Peyer's patch (tissue), 4 donors: ENCODE results near the gene PPP1CA. TPM values are rescaled to one million over a fixed set of nuclear protein-coding genes. Genes with fewer than 3 reads are reported as not detected.

ENCODE experiments used
- DNase-seq, 3 donors: peaks; one replicate each; pipeline ENCODE4 v3.0.0-alpha.2; 2017 to 2019
- H3K27ac ChIP-seq, 4 donors: fragments of 200-600 bp; sonication (generic); one replicate each; pipeline ENCODE4 v1.5.1; 2016 to 2019
- H3K27me3 ChIP-seq, 2 donors: fragments of 200-600 bp; sonication (generic); one replicate each; pipeline ENCODE4 v1.5.1; 2019
- H3K36me3 ChIP-seq, 3 donors: fragments of 200-600 bp; sonication (generic); one replicate each; pipeline ENCODE4 v1.5.1; 2016 to 2019
- H3K4me1 ChIP-seq, 4 donors: fragments of 200-600 bp; sonication (generic); one replicate each; pipeline ENCODE4 v1.5.1; 2016 to 2019
- H3K4me3 ChIP-seq, 4 donors: fragments of 200-600 bp; sonication (generic); 1 replicate in 3 of 4; 2 replicates in 1 of 4; pipeline ENCODE4 v1.5.1; 2016 to 2019; ENCODE audit warnings: mild to moderate bottlenecking in 1 of 4
- H3K9me3 ChIP-seq, 4 donors: fragments of 200-600 bp; sonication (generic); one replicate each; pipeline ENCODE4 v1.5.1; 2016 to 2019; ENCODE audit warnings: mild to moderate bottlenecking in 1 of 4
- CTCF ChIP-seq, 6 experiments: fragments of 450-650 bp in 4 of 6; fragments of 200-600 bp in 2 of 6; sonication (generic) in 1 of 6; IDR thresholded peaks; one replicate each; pipeline ENCODE4 v1.5.1; 2017 to 2019; ENCODE audit warnings: antibody characterized with exemption in 6 of 6, mild to moderate bottlenecking in 3 of 6, moderate library complexity in 1 of 6
- POLR2A ChIP-seq, 2 donors: fragments of 450-650 bp; IDR thresholded peaks; one replicate each; pipeline ENCODE4 v1.5.1; 2017; ENCODE audit warnings: antibody characterized with exemption in 2 of 2, mild to moderate bottlenecking in 2 of 2, moderate library complexity in 2 of 2
- total RNA-seq, 4 donors: library from RNA; depleted of rRNA; stranded (reverse); fragments of >200 nt; gene quantifications; one replicate each; pipeline ENCODE4 v1.1.0, GENCODE V29; 2016

PPP1CA gene
- total RNA-seq, 4 donors from 2014 or later: 156 to 213 (median 177) TPM

DNA sequence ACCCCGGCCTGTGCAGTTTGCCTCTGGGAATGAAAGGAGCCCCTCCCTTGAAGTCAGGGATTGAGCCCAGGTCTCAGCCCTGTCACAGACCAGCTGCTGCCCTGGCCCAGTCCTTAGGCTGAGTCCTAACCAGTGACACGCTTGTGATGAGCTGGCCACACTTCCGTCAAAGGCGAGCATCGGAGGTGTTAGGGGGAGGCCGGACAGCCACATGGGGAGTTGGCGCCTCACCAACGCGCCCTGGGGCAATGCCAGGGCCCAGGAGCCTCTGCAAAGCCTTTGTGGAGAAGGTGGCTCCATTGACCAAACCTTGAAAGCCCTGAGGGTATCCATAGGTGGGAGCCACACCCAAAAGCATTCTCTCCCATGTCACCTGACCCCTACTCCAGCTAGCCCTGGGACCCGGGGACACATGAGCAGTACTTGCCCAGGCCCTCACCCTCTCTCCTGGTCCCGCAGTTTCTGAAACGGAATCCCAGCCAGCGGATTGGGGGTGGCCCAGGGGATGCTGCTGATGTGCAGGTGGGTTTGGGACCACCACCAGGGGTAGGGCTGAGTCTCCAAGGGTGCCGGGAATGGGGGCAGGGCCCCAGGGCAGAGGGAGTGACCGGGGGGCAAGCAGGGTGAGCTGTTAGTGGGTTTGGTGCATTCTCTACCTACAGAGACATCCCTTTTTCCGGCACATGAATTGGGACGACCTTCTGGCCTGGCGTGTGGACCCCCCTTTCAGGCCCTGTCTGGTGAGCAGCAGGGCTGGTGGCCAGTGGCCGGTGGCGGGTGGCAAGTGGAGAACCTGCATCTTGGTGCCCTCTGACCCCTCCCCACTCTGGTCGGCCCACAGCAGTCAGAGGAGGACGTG lies 32.1 kb upstream of the PPP1CA start:
- Histone ChIP-seq H3K4me3 (peak overlapping the region in 1 of 4 donors; percentile 81), H3K27ac (peak overlapping the region in 3 of 4 donors; percentile 19 to 99 (median 40)), H3K4me1 (peaks cover 0 to 41% (median 21%) of the 10 kb centered on the region in 4 donors), H3K27me3 (no peaks in the 10 kb centered on the region), H3K9me3 (no peaks in the 10 kb centered on the region), H3K36me3 (peaks cover 0 to 72% (median 0%) of the 10 kb centered on the region in 3 donors)
- DNase-seq: no peak
- TF ChIP-seq POLR2A (IDR thresholded peaks at IDR 0.05): no peak
- TF ChIP-seq CTCF (IDR thresholded peaks at IDR 0.05): no peak

GRCh38 chr11:67432655-67433349 lies 31.1 kb upstream of the PPP1CA start:
- peaks cover 0 to 42% (median 21%) of the 10 kb centered on the region in 4 donors for H3K4me1 ChIP-seq
- no peaks in the 10 kb centered on the region for H3K27me3 ChIP-seq
- H3K36me3 ChIP-seq: peaks cover 0 to 62% (median 0%) of the 10 kb centered on the region in 3 donors
- peak overlapping the region in 1 of 4 donors; percentile 99 for H3K27ac ChIP-seq
- no peak for TF ChIP-seq CTCF (IDR thresholded peaks at IDR 0.05)
- TF ChIP-seq POLR2A (IDR thresholded peaks at IDR 0.05): no peak
- H3K4me3 ChIP-seq: no peak overlapping the region
- DNase-seq: no peak
- no peaks in the 10 kb centered on the region for H3K9me3 ChIP-seq

GRCh38 chr11:67431346-67432249 lies 29.9 kb upstream of the PPP1CA start:
- peaks cover 0 to 56% (median 0%) of the 10 kb centered on the region in 3 donors for H3K36me3 ChIP-seq
- TF ChIP-seq CTCF (IDR thresholded peaks at IDR 0.05) (no peak), POLR2A (IDR thresholded peaks at IDR 0.05) (no peak)
- H3K4me1 ChIP-seq: peaks cover 0 to 47% (median 21%) of the 10 kb centered on the region in 4 donors
- H3K27ac ChIP-seq: no peak overlapping the region
- no peaks in the 10 kb centered on the region for H3K9me3 ChIP-seq
- no peaks in the 10 kb centered on the region for H3K27me3 ChIP-seq
- no peak for DNase-seq
- H3K4me3 ChIP-seq: no peak overlapping the region

DNA sequence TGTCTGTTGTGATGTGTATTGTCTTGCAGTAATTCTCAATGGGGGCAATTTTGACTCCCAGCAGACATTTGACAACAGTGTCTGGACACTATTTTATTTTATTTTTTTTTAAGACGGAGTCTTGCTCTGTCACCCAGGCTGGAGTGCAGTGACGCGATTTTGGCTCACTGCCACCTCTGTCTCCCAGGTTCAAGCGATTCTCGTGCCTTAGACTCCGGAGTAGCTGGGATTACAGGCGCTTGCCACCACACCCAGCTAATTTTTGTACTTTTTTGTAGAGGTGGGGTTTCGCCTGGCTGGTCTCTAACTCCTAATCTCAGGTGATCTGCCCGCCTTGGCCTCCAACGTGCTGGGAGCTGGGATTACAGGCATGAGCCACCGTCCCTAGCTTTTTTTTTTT lies 28.1 kb upstream of the PPP1CA start:
- no peak for DNase-seq
- Histone ChIP-seq H3K36me3 (peaks cover 0 to 40% (median 0%) of the 10 kb centered on the region in 3 donors), H3K4me1 (peaks cover 0 to 32% (median 15%) of the 10 kb centered on the region in 4 donors), H3K4me3 (peak overlapping the region in 2 of 4 donors; percentile 83 to 96), H3K9me3 (no peaks in the 10 kb centered on the region), H3K27me3 (no peaks in the 10 kb centered on the region), H3K27ac (no peak overlapping the region)
- TF ChIP-seq POLR2A (IDR thresholded peaks at IDR 0.05) (no peak), CTCF (IDR thresholded peaks at IDR 0.05) (no peak)
